Measurements from ENCODE around the gene SLC39A11. TPM values are rescaled to one million over a fixed set of nuclear protein-coding genes. Genes with fewer than 3 reads are reported as not detected.
"Not testable (repeated sequence)": the region's sequence is repeated elsewhere in the genome, so short reads cannot be mapped to it uniquely, and the experiment has no call there.

Gene SLC39A11
- total RNA-seq, 1 donor from 2014 or later: 4.9 TPM

DNA sequence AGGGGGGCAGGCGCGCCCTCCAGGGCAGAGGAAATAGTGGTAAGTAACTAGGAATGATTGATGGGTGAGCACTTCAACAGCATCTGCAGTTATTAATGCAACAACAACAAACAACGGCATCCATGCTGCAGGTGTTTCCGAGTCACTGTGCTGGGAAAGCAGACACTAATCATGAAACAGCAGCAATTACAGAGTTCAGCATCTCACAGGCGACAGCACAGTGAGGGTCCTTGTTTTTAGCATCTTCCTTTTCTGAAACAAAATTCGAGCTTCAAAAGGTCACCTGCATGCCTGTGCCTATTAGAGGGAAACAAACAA is 191.9 kb downstream of the SLC39A11 start:
- no peaks in the 10 kb centered on the region for H3K27me3 ChIP-seq
- no peaks in the 10 kb centered on the region for H3K4me1 ChIP-seq
- DNase-seq (ENCODE audit: low spot score in 2 of 2): no peak
- H3K36me3 ChIP-seq: no peaks in the 10 kb centered on the region
- H3K9me3 ChIP-seq: no peaks in the 10 kb centered on the region
- no peak for TF ChIP-seq CTCF (IDR thresholded peaks at IDR 0.05)
- intact Hi-C loops (cut with DNase I): no loop called here
- H3K4me3 ChIP-seq: no peak overlapping the region
- H3K27ac ChIP-seq: no peak overlapping the region

GRCh38 chr17:72898725-72899124 is 193.8 kb downstream of the SLC39A11 start:
- Histone ChIP-seq H3K36me3 (no peaks in the 10 kb centered on the region), H3K27me3 (no peaks in the 10 kb centered on the region), H3K4me3 (no peak overlapping the region), H3K4me1 (no peaks in the 10 kb centered on the region), H3K9me3 (no peaks in the 10 kb centered on the region), H3K27ac (no peak overlapping the region)
- DNase-seq (ENCODE audit: low spot score in 2 of 2): no peak
- TF ChIP-seq CTCF (IDR thresholded peaks at IDR 0.05): no peak
- intact Hi-C loops (cut with DNase I): no loop called here

GRCh38 chr17:72896288-72896687 is 196.2 kb downstream of the SLC39A11 start:
- intact Hi-C loops (cut with DNase I); DNase-seq (ENCODE audit: low spot score in 2 of 2); H3K27me3 ChIP-seq; H3K27ac ChIP-seq; H3K36me3 ChIP-seq; H3K4me3 ChIP-seq; H3K9me3 ChIP-seq; H3K4me1 ChIP-seq: not testable (repeated sequence)

- Histone ChIP-seq H3K4me3 (no peak overlapping the region), H3K9me3 (no peaks in the 10 kb centered on the region), H3K4me1 (no peaks in the 10 kb centered on the region), H3K27ac (no peak overlapping the region), H3K27me3 (no peaks in the 10 kb centered on the region), H3K36me3 (no peaks in the 10 kb centered on the region)
- TF ChIP-seq CTCF (IDR thresholded peaks at IDR 0.05): no peak
- intact Hi-C loops (cut with DNase I): no loop called here
- no peak for DNase-seq (ENCODE audit: low spot score in 2 of 2)
These were observed 200.9 kb downstream of the SLC39A11 start for GRCh38 chr17:72891627-72892026.

GRCh38 chr17:72890711-72891110 is 201.8 kb downstream of the SLC39A11 start:
- Histone ChIP-seq H3K4me1 (no peaks in the 10 kb centered on the region), H3K27me3 (no peaks in the 10 kb centered on the region), H3K27ac (no peak overlapping the region), H3K36me3 (no peaks in the 10 kb centered on the region), H3K4me3 (no peak overlapping the region), H3K9me3 (no peaks in the 10 kb centered on the region)
- no peak for TF ChIP-seq CTCF (IDR thresholded peaks at IDR 0.05)
- DNase-seq (ENCODE audit: low spot score in 2 of 2): no peak
- intact Hi-C loops (cut with DNase I): no loop called here

DNA sequence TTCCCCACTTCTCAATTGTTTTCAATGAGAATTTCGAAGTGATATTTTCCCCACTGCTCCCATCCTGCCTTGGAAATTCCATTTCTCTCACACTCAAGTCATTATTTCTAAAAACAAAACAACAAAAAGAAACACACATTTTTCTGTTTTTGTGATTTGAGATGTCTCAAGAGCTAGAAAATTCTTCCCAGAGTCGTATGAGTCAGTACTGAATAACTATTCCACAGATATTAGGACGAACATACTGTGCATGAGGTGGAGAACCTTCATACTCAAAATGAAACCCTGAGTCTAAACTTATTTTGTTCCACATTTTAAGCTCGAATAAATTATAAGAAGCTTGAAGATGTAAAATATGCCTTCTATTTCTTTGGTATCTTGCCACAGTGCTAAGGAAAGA is 204.6 kb downstream of the SLC39A11 start:
- Histone ChIP-seq H3K27ac (no peak overlapping the region), H3K4me3 (no peak overlapping the region), H3K4me1 (no peaks in the 10 kb centered on the region), H3K9me3 (no peaks in the 10 kb centered on the region), H3K36me3 (no peaks in the 10 kb centered on the region), H3K27me3 (no peaks in the 10 kb centered on the region)
- intact Hi-C loops (cut with DNase I): no loop called here
- no peak for TF ChIP-seq CTCF (IDR thresholded peaks at IDR 0.05)
- DNase-seq (ENCODE audit: low spot score in 2 of 2): no peak
